Activated effector memory CD4-positive, alpha-beta T cell treated with anti-CD3 and anti-CD28 coated beads, Interleukin-2, amount 50 U/mL, for 16 hours (primary cell): ENCODE measurements around the gene GULP1.
"Not testable (repeated sequence)": the region's sequence is repeated elsewhere in the genome, so short reads cannot be mapped to it uniquely, and the experiment has no call there.

Experiments used
- DNase-seq: peaks from one replicate; pipeline ENCODE4 v3.0.0-alpha.2; 2020

Gene GULP1

DNA sequence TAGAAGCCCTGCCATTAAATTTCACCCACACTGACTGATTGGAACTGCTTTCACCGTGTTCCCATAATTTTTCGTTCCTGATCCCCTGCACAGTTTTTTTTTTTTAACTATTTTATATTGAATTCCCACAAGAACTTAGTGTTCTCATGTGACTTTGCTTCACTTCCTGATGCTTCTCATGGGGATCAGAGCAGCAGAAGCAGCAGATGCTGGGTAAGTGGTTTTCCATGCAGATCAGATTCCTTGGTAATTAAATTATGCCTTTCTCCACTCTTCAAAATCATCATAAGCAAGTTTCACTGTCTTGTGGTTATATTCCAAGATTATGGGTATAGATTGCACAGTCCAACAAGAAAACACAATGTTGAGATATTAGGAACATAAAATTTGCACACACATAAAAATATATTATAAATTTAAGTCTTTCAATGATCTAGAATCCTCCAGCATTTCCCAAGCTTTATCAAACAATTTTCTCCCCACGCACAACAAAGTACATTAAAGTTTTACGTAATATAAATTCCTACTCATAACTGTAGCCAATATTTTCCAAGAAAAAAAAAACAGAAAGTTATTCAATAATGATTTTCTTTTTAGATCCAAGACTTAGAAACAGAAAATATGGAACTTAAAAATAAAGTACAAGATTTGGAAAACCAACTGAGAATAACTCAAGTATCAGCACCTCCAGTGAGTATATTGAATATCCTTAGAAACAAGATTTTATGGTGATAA, 277.9 kb downstream of the GULP1 start:
- no peak for DNase-seq

DNA sequence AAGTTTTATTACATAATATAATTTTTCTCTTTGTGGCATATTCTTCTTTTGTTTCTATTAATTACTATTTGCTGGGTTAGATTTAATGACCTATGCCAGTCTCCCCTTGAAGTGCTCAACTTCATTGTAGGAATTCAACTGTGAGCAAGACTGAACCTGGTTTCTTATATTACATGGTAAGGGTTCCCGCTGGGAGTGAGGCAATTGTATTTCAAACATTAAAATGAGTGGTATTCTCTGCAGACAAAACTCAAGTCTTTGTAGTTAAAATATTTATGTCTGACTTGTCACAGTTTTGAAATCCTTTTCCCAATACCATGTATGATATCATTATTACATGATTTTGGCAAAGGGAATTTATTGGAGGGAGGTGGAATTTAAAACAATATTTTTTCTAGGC, 278.7 kb downstream of the GULP1 start:
- no peak for DNase-seq

DNA sequence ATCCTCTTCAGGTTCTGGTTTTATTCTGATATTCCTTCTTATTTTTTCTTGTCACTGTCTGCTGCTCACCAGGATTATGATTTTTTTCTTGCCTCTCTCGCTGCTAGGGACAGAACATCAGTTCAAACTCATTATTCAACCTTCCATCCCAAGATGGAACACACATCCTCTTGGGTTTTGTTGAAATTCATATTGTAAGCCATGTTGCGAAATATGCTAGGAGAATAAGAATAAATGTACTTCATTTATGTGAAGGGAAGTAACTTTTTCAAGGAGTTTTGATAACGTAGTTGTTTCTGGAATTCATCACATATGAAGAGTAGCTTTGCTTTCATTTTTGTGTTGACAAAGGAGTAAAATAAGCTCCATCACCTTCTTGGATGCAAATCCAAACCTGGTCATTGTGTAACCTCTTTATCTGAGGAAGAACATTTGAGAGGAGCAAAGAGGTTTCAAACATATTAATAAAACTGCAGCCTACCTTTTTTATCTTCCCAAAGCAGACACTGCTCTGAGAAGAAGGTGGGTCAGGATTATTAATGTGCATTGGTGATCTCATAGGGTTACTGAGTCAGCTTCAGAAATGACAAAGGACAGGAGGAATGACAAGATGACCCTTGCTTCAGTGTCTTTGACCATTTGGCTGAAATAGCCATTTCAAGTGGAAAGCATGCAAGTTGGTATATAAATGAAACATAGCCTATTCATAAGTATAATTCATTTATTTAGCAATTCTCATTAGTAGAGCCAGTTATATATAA, 280.0 kb downstream of the GULP1 start:
- no peak for DNase-seq

DNA sequence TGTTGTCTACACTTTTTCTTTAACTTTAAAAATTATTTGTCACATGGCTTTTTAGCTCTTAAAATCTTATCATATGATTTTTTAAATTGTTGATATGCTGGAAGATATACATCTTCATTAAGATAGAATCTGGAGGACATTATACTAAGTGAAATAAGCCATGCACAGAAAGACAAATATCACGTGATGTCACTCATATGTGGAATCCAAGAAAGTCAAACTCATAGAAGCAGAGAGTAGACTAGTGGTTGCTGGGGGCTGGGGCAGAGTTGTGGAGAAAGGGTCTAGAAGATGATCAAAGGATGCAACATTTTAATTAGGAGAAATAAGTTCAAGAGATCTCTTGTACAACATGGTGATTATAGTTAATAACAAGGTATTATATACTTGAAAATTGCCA, 280.9 kb downstream of the GULP1 start:
- no peak for DNase-seq

DNA sequence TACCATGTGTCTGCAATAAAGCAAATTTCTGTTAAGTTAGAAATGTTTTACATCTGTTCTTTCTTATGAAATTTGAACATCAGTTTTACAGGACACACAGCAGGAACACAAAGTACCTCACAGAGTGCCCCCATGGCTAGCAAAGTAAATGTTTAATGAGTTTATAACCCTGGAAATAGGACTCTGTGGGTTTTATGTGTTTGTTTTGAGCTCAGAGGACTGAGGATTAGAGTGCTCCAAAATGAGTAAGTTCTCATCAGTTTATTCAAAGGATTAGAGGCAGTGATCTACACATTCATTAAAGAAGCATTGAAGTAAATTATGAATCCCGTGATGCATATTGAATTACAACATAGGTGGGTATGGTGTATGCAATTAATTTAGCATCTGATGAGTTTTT, 281.8 kb downstream of the GULP1 start:
- DNase-seq, result no peak

DNA sequence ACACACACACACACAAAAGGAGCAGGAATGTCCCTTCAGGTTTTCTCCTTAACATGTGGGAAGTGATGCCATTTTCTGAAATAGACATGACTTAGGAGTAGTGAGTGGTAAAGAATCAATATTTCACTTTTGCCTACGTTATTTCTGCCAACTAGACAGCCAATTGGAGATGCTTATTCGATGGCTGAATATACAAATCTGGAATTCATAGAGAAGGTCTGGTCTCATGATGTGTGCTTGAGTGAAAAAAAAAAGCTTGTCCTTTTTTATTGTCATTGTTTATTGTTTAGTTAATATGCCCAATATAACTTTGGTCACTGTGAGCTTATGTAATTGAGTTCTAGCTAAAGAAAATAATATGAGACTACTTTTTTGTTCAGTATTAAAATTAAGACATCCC, 284.3 kb downstream of the GULP1 start:
- no peak for DNase-seq

DNA sequence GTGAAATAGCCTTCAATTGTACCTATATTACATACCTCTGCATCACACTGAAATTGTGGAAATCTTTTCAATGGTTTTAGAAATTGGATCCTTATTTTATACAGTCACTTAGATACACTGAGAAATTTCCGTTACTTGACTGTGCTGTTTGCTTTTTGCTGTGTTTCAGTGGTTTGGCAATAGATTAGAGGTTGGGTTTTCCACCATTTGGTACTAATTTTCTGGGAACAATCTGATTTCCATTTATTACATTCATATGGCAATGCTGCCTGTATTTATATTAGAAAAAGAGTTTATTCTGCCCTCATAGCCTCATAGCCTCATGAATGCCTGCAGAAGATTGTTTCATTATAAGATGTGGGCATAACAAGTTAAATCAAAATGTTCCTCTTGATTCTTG, 285.0 kb downstream of the GULP1 start:
- DNase-seq, result no peak

DNA sequence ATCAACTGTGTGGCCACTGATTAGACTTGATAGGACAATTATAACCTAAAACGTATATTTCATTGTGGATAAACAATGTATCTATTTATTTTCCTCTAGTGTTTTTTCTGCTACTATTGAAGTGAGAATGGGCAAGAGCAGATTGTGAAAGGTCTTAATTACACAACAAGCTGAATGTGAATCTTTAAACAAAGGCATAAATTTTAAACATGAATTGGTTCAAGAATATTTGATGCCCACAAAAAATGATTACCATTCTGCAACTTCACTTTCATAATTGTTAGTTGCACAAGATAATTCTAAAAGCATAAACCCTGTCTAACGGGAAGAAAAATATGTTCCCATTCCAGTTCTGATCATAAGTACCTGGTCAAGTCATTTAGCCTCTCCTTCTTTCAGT, 285.6 kb downstream of the GULP1 start:
- DNase-seq, result no peak

DNA sequence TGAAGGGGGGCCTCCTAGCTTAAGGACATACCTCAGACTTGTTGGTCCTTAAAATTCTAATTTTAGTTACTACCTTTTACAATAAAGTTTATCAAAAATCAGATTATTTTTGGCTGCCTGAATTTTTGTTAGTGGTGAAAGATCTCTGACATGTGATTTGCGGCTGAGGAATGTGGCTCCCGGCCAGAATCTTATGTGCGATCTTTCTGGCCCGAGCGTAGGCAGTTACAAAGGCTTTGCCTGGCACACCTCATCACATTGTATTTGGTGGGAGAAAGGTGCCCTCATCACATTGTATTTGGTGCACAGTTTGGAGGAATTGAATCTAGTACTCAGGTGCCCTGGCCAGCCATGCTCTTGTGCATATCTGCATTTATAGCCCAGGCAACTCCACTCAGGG, 289.1 kb downstream of the GULP1 start:
- no peak for DNase-seq

DNA sequence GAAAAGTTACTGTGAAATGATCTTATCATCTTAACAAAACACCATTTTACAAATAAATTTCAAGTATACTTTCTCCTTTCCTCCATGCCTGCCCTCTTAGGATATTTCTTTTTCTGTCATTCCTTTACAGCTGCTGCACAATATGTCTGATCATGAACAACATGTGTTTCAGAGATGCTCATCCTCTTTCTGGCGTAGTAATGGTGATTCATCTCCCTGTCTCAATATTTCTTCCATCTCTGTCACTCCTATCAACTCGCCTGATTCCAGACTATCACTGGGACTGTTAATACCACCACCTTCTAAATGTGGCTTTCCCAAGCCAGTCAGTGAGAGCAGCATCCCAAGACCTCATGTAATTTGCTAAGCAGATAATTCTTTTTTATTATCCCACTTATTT, 290.5 kb downstream of the GULP1 start:
- DNase-seq, result no peak

DNA sequence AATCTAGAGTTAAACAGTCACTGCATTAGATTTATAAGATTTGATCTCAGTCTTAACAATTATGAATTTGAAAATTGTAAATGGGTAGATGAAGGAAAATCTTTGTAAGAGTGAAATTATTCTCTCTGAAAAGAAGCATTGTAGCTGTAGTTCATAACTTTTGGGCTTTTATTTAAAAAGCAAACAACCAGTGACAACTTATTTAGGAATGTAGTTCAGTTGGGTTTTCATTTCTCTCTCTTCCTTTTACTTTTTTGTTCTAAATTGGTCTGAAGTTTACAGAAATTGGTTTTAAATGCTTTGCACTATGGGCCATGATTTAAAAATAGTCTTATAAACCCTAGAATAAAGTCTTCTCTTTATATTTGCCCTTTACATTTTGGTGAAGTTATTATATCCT, 296.6 kb downstream of the GULP1 start:
- DNase-seq, result no peak

DNA sequence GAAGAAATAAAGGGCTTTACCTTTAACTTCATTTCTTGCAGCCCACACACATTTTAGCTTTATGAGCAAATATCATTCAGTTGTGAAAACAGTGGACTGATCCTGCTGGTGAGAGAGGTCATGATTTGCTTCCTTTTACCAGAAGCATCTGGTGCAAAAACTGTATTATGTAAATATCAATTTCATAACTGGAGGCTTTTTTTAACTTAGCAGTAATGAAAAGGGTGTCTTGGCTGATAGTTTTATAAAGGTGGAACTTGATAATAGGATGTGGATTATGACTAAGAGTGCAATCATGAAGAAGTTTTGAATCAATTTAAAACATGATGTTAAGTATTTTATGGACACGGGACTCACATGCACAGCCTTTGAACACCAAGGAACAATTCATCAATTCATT, 304.4 kb downstream of the GULP1 start:
- no peak for DNase-seq

DNA sequence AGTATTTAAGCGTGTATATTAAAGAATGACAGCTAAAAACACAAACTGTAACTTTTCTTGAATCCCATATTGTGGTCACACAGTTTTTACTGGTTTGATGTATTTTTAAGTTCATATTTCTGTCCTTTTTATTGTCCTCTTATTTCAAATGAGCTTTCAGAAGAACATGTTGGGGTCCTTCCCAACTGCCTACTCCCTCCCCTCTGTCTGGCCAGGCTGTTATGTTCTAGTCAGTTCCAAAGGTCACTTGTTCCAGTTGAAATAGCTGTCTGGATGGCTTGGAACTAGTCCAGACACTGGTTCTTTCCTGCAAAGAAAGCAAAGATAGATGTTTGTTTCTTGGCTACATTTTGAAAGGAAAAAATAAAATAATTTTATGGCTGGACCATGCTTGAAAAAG, 306.9 kb downstream of the GULP1 start:
- DNase-seq, result no peak

DNA sequence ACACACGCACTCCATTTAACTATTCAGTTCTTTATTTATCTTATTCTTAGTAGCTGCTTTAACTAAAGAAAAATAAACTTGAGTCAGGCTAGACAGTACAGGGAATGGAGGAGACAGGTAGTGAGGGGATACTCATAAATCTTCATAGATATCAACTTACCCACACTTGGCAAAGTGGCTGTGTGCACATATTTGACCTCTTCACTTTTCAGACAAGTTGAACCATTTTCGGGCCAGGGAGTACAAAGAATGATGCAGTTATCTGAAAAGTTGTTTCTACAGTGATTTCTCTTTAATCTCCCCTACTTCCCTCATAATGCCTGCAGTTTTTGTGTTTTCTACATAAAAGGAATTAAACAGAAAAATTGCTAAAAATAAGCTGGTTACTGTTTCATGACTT, 307.5 kb downstream of the GULP1 start:
- no peak for DNase-seq

DNA sequence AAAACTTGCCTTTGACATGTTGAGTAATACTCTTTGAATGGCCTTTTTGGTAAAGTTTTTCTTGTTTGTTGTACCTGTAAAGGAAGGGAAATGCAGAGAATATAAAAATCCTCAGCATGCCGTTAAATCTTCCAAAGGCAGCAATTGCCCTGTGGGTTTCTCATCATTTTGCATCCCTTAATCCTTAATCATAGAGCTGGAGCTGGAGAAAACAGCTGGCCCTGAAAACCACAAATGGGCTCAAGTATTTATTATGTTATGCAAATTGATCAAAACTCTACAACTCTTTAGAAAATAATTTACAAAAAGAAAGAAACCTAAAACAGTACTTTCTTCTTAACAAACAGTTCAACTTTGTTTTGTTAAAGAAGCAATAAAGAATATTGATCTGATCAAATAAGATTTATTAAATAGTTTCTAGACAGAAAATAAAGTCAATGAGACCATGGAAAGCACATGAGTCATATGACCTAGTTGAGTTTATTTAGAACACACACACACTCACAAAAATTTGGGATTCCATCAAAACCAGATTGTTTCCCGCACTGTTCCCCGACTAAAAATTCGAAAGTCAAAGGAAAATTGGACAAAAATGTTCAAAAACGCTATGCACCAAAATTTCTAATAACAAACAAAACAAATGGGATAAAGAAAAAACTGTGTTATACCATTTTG, 309.0 kb downstream of the GULP1 start:
- no peak for DNase-seq

DNA sequence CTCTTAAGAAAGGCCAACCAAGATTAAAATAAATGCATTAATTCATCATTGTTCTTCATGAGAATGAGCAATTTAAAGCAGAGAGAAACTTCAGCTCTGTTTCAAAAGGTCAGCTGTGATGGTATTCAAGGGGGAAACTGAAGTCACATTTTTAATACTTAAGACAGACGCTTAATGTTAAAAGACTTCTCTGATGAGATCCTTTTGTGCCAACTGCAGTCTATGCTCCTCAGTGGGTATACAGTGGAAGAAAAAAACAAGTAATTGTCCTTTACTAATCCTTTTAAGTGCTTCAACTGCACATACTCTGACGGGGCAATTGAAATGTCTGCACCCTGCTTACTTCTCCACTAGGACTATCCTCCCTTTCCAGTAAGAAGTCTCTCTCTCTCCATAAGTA, 309.7 kb downstream of the GULP1 start:
- DNase-seq, result no peak

DNA sequence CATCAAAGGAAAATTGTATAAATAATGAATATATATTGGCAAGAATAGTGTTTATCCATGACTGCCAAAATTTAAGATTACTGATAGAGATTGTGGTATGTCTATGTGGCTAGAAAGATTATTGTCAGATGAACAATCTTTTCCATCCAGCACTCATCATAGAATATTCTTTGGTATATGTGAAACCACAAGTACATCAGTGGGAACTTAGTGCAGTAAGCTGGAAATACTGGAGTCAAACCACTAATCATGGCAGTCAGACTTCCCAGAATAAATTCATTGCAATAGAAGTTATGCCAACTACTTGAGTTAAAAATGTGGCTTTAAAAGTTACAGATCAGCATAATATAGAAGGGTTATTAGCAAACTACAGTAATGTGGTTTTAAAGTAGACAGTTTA, 310.3 kb downstream of the GULP1 start:
- DNase-seq, result no peak

DNA sequence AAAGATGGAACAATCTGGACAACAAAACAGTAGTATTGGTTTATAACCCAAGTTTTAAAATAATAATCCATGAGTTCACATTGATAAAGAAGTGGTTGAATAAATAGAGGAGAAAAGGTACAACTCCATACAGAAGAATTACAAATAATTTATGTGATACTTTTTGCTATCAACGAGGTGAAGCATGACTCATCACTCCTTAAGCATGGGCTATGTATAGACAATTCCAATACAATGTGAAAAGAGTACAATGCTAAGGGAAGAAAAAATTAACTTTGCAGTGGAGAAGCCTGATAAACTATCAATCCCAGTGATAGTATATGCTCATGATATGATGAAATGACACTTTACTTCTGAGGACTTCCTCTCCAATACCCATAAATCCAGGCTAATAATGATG, 312.9 kb downstream of the GULP1 start:
- no peak for DNase-seq

DNA sequence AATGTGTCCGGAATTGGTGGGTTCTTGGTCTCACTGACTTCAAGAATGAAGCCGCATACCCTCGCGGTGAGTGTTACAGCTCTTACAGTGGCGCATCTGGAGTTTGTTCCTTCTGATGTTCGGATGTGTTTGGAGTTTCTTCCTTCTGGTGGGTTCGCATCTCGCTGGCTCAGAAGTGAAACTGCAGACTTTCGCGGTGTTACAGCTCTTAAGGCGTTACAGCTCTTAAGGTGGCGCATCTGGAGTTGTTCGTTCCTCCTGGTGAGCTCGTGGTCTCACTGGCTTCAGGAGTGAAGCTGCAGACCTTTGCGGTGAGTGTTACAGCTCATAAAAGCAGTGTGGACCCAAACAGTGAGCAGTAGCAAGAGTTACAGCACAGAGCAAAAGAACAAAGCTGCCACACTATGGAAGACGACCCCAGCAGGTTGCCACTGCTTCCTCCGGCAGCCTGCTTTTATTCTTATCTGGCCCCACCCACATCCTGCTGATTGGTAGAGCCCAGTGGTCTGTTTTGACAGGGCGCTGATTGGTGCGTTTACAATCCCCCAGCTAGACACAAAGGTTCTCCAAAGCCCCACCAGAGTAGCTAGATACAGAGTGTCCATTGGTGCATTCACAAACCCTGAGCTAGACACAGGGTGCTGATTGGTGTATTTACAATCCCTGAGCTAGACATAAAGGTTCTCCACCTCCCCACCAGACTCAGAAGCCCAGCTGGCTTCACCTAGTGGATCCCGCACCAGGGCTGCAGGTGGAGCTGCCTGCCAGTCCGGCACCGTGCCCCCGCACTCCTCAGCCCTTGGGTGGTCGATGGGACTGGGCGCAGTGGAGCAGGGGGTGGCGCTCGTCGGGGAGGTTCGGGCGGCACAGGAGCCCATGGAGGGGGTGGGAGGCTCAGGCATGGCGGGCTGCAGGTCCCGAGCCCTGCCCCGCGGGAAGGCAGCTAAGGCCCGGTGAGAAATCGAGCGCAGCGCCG, 314.2 kb downstream of the GULP1 start:
- not testable (repeated sequence) for DNase-seq

DNA sequence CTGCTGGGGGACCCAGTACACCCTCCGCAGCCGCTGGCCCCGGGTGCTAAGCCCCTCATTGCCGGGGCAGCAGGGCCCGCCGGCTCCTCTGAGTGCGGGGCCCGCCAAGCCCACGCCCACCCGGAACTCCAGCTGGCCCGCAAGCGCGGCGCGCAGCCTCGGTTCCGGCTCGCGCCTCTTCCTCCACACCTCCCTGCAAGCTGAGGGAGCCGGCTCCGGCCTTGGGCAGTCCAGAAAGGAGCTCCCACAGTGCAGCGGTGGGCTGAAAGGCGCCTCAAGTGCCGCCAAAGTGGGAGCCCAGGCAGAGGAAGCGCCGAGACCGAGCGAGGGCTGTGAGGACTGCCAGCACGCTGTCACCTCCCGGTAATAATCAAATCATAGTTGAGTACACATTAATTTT, 314.9 kb downstream of the GULP1 start:
- not testable (repeated sequence) for DNase-seq

DNA sequence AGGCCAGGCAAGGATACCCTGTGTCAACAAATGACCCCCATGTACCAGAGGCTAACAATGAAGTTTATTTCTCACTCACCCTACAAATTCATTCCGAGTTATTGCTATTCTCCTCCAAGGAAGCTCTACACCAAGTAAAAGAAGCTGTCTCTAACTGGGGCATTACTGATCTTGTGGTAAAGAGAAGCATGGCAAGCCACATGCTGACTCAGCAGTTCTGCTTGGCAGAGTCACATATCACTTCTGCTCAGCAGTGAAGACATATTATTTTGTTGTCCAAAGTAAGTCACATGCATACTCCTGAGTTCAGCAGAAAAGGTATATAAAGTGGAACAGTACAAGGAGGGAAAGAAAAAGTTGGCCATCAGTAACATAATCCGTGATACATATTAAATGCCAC, 315.8 kb downstream of the GULP1 start:
- no peak for DNase-seq

DNA sequence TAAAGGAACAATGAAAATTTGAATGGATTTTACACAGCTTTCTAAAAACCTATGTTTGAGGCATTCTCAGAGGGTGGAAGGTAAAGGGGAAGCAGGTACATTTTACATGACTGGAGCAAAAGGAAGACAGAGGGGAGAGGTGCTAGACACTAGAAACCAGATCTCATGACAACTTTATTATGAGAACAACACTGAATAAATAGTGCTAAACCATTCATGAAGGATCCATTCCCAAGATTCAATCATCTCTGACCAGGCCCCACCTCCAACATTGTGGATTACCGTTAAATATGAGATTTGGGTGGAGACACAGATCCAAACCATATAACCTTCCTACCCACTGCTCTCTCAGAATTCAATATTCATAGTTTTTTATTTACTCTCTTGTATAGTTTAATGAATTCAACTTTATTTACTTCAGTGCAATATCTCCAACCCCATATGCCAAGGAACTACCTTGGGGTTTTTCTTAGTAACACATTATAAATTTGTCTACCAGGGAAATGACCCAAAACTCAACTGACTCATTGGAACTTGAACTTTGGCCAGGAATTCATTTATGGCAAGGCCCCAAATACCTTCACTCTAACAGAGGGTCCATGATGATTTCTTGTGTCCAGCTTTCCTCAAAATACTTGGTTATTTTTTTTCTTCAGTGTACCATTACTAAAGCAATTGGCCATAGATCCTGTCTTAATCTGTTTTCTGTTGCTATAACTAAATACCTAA, 317.8 kb downstream of the GULP1 start:
- DNase-seq, result no peak
